Right renal cortex interstitium (tissue), 3 donors: ENCODE measurements around the gene NEB. TPM values are rescaled to one million over a fixed set of nuclear protein-coding genes. Genes with fewer than 3 reads are reported as not detected.
"Not testable (repeated sequence)": the region's sequence is repeated elsewhere in the genome, so short reads cannot be mapped to it uniquely, and the experiment has no call there.

Experiments used
- DNase-seq, 3 donors: peaks; one replicate each; pipeline ENCODE4 v3.0.0-alpha.2; 2013; ENCODE audit warnings: low read depth in 3 of 3, low spot score in 2 of 3
- polyA plus RNA-seq, 3 donors: library from polyadenylated mRNA; unstranded; fragments of 120-200 nt; gene quantifications; one replicate each; pipeline ENCODE4 v1.2.1, GENCODE V29; 2013; ENCODE audit not compliant: insufficient read length in 3 of 3

NEB gene
- polyA plus RNA-seq, 3 donors, result 8.8 to 15.8 (median 11.1) TPM

GRCh38 chr2:151568501-151568900 is 165.8 kb downstream of the NEB start:
- no peak for DNase-seq

GRCh38 chr2:151567006-151567405 is 167.3 kb downstream of the NEB start:
- DNase-seq, result no peak

GRCh38 chr2:151562398-151562797 is 171.9 kb downstream of the NEB start:
- no peak for DNase-seq

GRCh38 chr2:151560289-151560688 is 174.0 kb downstream of the NEB start:
- no peak for DNase-seq

GRCh38 chr2:151559431-151559830 is 174.8 kb downstream of the NEB start:
- DNase-seq, result not testable (repeated sequence)

GRCh38 chr2:151557883-151558282 is 176.4 kb downstream of the NEB start:
- not testable (repeated sequence) for DNase-seq

- DNase-seq, result no peak
These were observed 178.2 kb downstream of the NEB start for GRCh38 chr2:151556121-151556520.

GRCh38 chr2:151552287-151552686 is 182.0 kb downstream of the NEB start:
- DNase-seq, result no peak

- DNase-seq, result no peak
These were observed 182.7 kb downstream of the NEB start for GRCh38 chr2:151551556-151551955.

- DNase-seq, result no peak
These were observed 185.1 kb downstream of the NEB start for GRCh38 chr2:151549191-151549590.

GRCh38 chr2:151544449-151544848 is 189.8 kb downstream of the NEB start:
- DNase-seq, result no peak

GRCh38 chr2:151543876-151544275 is 190.4 kb downstream of the NEB start:
- DNase-seq, result no peak

GRCh38 chr2:151534001-151534400 is 200.3 kb downstream of the NEB start:
- DNase-seq, result no peak

- no peak for DNase-seq
These were observed 201.1 kb downstream of the NEB start for GRCh38 chr2:151533127-151533526.

GRCh38 chr2:151526572-151527090 is 207.6 kb downstream of the NEB start:
- no peak for DNase-seq

GRCh38 chr2:151525821-151526373 is 208.4 kb downstream of the NEB start:
- DNase-seq, result no peak

GRCh38 chr2:151523850-151524249 is 210.4 kb downstream of the NEB start:
- DNase-seq, result no peak

- no peak for DNase-seq
These were observed 211.7 kb downstream of the NEB start for GRCh38 chr2:151522556-151522955.

- no peak for DNase-seq
These were observed 213.3 kb downstream of the NEB start for GRCh38 chr2:151520976-151521375.

GRCh38 chr2:151518802-151519201 is 215.5 kb downstream of the NEB start:
- no peak for DNase-seq

GRCh38 chr2:151508519-151508918 is 225.8 kb downstream of the NEB start:
- no peak for DNase-seq

GRCh38 chr2:151506170-151506569 is 228.1 kb downstream of the NEB start:
- DNase-seq, result no peak

GRCh38 chr2:151498178-151498577 is 236.1 kb downstream of the NEB start:
- no peak for DNase-seq
